AG08395 (cell line): ENCODE measurements around the gene FAT1.

Experiments used
- DNase-seq: peaks from one replicate; pipeline ENCODE4 v3.0.0; 2012; ENCODE audit warnings: mixed read lengths, low spot score

The FAT1 gene

GRCh38 chr4:186755550-186756519, 32.2 kb upstream of the FAT1 start:
- no peak for DNase-seq

- no peak for DNase-seq
Measured at GRCh38 chr4:186754976-186755375, 31.3 kb upstream of the FAT1 start.

DNA sequence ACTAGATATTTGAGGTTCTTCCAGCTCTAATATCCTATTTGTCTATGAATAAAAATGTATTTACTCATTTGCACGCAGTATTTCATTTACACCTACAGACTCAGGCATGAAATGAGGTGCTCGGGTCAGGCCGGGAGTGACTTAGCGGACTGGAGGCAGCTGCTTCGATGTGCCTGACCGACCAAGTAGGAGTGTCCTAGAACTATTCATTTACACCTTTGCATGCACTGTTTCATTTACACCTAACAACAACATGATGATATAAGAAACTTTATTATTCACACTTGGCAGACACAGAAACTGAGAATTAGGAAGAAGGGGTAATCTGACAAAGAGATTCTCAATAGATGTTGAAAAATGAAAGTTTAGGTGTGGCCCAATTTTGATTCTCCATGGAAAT, 28.7 kb upstream of the FAT1 start:
- no peak for DNase-seq

DNA sequence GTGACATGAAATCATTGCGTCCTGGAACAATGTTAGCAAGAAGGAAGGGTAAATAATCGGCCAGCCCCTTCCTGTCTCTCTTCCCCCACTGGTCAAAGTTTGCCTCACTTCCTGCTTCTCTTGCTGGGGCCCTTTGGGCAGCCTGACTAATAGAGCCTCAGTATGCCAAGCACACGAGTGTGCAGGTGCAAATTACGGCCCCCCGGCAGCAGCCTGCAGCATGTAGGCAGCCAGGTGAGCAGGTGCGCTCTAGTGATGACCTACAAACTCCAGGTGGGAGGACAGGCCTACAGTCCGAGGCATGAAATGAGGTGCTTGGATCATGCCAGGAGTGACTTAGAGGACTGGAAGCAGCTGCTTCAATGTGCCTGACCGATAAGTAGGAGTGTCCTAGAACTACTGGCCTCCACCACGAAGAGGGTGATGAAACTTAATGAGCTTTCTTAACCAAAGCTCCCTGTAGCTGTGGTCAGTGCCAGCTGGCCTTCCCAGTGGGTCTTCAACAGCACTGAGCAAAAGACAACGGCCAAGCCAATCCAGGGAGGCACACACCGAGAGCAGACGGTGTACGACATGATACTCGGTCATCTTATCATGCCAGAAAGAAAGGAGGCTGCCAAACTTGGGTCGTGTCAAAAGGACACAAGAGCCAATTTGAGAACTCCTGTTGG, 26.1 kb upstream of the FAT1 start:
- no peak for DNase-seq

DNA sequence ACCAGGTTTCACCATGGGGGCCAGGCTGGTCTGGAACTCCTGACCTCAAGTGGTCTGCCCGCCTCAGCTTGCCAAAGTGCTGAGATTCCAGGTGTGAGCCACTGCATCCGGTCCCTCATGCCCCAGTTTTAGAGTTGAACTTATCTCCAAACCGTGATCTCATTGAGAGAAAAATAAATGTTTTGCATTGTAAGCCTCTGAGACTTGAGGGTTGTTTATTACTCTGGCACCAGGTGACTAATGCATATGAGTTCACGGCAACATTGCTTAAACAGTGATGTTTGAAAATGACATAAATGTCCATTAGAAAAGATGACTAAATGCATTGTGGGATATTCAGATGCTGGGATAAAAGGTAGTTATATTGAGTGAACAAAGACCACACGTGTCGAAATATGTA, 22.9 kb upstream of the FAT1 start:
- DNase-seq: no peak

GRCh38 chr4:186743261-186743660, 19.6 kb upstream of the FAT1 start:
- no peak for DNase-seq

DNA sequence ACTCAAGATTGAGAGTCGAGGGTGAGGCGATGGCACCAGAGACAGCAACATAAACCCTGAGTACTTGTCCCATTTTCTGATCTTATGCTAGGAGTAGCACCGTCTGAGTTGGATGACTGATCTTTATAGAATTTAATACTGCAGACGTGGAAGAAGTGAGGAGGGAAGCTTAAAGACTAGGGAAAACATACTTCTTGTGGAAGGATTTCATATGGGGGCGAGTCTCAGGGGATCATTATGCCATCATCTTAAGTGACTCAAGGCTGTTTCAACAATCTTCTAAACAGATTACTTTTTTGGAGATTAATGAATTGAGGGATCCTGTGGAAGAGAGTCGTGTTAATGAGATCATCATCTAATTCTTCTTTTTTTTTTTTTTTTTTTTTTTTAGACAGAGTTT, 17.2 kb upstream of the FAT1 start:
- DNase-seq: no peak

DNA sequence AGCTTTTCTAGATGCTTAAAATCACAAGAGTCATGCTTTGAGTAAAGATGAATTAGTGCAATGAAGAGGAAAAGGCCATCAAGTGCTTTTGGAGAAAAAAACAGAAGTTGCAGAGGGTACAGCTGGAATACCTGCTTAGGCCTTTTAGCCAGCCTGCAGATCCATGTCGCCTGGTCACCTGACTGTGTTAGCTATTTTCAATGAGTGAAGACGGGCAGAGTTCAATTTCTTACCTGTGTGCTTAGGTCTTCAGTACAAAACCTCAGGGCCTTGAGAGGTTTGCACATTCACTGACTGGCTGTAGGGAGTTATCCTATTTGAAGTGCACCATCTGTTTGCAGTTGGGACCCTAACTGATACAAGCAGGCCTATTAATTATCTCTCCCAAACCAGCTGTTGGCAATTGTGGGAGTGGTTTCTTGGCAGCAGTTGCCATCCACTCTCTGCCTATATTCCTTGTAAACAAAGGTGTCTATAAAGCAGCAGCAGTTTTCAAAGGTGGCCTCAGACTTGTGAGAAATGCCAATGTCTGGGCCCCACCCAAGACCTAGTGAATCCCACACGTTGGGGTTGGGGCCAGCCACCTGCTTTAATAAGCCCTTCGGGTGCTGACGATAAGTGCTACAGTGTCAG, 16.3 kb upstream of the FAT1 start:
- no peak for DNase-seq

- DNase-seq: no peak
Measured at GRCh38 chr4:186739317-186739716, 15.7 kb upstream of the FAT1 start.

GRCh38 chr4:186738421-186738820, 14.8 kb upstream of the FAT1 start:
- no peak for DNase-seq

DNA sequence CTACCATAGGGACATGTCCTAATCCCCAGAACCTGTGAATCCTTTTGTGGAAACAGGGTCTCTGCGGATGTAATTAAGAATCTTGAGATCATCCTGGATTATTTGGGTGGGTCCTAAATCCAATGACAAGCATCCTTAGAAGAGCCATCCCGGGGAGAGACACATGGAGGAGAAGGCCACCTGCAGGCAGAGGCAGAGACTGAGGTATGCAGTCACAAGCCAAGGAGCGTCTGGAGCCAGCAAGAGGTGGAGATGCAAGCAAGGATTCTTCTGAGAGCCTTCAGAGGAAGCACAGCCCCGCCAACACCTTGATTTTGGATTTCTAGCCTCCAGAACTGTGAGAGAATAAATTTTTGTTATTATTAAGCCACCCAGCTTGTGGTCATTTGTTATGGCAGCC, 13.8 kb upstream of the FAT1 start:
- no peak for DNase-seq

GRCh38 chr4:186736466-186736865, 12.8 kb upstream of the FAT1 start:
- DNase-seq: no peak

GRCh38 chr4:186734251-186734650, 10.6 kb upstream of the FAT1 start:
- no peak for DNase-seq

DNA sequence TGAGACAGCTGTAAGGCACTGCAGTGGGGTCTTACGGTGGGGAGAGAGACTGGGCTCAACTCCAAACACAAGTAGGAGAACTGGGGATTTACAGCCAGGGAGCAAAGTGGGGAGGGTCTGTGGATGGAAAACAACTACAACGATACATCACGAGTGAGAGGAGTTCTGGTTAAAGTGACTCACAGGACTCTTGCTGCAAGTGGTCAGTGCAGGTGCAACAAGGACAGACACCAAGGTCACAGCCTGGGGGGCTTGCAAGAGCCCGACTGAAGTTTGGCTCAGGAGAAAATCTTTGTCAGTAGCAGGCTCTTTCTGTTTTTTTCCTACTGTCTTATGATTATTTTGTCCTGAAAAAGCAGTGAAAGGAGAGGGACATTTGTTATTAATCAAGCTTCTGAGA, 10.1 kb upstream of the FAT1 start:
- no peak for DNase-seq

- DNase-seq: no peak
Measured at GRCh38 chr4:186730621-186731020, 7.0 kb upstream of the FAT1 start.

DNA sequence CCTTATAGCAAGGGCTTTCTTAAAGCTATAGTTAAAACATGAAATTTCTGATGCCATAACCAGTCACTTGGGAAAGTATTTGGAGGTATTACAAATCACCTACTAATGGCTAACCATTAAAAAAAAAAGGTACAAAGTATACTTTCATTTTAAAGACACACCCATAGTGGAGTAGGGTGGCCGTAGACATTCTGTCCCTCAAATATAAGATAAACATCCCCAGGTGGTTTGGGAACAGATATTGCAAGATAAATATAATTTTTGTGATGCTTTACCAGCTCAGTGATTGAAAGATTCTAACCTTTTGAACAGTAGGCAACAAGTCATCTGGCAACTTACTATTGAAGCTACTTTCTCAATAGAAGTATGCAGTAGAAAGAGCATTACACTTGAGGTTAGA, 6.2 kb upstream of the FAT1 start:
- DNase-seq: no peak

DNA sequence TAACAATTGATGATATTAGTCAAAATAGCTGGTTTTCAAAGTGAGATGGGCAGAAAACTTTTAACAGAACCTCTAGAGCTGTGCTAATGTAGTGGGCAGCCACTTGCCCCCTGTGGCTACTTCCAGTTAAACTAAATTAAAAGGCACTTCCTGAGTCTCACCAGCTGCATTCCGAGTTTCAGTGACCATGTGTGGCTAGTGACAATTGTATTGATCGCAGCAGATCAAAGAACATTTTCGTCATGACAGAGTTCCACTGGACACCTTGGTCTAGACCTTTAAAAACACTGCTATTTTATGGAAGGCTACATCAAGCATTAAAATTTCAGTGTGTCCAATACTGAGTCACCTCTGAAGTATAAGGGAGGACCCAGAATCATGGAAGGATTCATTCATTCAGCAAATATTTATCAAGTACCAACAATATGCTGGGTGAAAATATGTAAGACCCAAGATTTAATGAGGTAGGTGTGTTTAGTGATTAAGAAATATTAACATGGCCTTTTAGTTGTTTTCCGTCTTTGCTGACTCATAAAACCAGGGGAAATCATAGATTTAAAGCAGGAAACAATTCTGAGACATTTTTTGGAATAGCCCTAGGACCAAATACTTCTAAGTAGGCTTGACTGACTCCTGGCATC, 5.1 kb upstream of the FAT1 start:
- DNase-seq: peak; percentile 42

- DNase-seq: no peak
Measured at GRCh38 chr4:186727977-186728519, 4.4 kb upstream of the FAT1 start.

GRCh38 chr4:186727169-186727976, 3.7 kb upstream of the FAT1 start:
- DNase-seq: no peak

GRCh38 chr4:186726426-186727168, 2.9 kb upstream of the FAT1 start:
- peak; percentile 86 for DNase-seq
